Embryonic facial prominence (tissue), 1 donor: ENCODE data around the gene TUBB4B.

Source experiments
- DNase-seq: peaks from one replicate; pipeline ENCODE4 v3.0.0-alpha.2; 2016; ENCODE audit errors: extremely low spot score

The TUBB4B gene

GRCh38 chr9:137225699-137226331 is 15.3 kb upstream of the TUBB4B start:
- DNase-seq = no peak

GRCh38 chr9:137226338-137227053 is 14.6 kb upstream of the TUBB4B start:
- no peak for DNase-seq

DNA sequence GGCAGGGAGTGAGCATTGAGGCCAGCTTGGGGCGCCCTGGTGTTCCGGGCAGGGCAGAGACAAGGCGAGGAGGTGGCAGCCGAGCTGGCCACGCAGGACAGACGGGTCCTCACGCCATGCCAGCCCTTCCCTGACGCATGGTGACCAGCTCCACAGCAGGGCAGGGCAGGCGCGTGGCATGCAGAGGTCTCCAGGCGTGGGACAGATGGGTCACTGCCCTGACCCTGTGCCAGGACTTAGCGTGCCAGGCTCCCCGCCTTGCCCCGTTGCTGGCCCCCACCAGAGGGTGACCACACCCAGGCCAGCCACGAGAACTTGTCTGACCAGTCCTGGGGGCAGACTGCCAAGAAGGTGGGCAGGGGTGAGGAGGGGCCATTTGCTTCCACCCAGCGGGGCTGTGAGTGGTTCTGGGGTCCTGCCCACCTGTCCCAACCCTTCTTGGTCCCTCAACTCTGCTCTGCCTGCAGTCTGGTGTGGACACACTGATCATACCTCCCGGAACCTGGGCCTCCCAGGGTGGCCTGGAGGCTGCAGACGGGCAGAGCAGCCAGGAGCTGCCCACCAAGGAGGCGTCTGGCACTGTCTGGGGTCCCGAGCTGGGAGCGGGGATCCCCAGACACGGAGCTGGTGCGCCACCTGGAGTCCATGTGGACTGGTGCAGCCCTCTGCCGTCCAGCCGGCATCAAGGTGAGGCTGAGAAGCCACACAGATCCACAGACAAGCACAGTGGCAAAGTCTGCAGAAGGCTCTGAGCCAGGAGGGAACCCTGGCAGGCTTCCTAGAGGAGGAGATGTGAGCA is 13.8 kb upstream of the TUBB4B start, which contains the start of gene RNF224:
Gene RNF224, plus strand, starts transcription at position 449 of the 799 bp plus-strand sequence. CDS start 834 bp downstream, outside the sequence.
- no peak for DNase-seq

DNA sequence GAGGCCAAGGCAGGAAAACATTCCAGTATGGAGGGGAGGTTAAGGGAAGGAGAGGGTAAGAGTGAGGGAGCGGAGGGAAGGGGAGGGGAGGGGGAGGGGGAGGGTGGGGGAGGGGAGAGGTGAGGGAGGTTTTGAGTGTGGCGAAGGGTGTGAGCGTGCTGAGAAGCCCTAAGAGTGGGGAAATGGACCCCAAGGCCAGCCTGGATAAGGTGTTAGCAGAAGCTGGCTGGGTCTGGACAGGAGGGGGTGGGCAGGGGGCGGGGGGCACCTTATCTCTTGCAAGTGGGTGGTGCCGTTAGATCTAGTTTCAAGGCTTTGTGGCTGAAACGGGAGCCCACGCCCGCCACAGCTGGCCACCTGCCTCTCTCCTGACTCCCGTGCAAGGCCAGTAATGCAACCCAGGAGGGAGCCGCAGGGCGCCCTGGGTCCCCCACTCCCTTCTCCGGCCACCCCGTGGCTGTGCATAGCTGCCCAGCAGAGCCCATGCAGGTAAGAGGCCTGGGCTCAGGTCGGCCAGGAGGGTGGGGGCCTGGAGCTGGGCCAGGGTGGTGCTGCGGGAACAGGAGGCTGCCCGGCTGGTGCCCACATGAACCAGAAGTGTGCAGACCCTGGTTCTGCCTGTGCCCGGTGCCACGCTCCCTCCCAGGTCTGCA is 13.1 kb upstream of the TUBB4B start:
- no peak for DNase-seq

DNA sequence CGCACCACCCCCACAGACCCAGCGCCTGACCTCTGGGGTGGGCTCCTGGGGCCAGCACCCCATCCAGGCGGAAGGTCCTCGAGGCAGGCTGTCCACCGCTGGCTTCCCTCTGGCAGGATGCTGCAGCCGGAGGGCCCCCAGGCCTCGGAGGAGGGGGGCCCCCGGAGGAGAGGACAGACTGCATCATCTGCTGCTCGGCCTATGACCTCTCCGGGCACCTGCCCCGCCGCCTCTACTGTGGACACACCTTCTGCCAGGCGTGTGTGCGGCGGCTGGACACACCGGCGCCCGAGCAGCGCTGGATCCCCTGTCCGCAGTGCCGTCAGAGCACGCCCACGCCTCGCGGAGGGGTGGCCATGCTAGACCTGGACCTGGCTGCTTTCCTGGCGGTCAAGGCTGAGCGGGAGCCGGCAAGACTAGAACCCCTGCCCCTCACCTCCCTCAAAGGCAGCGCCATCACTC is 12.6 kb upstream of the TUBB4B start:
- DNase-seq = no peak

DNA sequence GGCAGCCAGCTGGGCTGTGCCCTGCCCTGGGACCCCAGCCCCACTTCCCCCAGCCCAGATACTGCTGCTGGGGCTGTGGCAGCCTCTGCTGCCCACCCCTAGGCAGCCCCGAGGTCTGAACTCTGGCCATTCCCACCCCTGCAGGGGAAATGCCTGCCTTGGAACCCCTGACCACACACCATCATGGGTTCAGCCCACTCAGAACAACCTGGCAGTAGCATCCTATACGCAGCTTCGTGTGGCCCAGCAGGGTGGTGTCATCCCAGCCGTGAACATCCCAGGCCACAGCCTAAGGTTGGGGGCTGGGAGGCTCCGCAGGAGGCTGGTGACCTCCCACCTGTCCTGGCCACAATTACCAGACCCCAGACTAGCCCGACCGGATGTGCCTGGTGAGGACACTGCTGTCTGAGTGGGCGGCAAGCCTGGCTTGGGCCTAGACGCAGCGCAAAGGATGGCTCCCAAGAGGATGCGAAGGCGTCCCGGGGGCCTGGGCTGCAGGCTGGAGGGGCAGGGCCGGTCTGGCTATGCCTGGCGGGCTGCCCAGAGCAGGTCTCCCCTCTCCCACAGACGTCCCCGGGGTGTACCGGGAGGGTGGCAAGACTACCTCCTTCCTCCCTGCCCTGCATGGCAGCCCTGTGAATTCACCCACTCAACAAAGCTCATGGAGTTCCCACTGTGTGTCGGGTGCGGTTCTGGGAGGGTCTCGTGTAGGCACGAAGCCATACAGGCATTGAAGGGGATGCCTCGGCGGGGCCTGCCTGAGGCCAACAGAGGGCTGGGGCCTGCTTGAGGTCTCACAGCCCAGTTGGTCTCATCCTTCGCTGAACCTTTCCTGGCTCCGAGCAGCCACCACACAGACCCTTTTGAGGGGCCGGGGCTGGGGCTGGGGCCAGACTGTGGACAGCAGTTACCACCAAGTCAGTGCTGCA is 11.9 kb upstream of the TUBB4B start:
- DNase-seq = no peak

- no peak for DNase-seq
These were observed 11.0 kb upstream of the TUBB4B start for GRCh38 chr9:137229903-137230704.

DNA sequence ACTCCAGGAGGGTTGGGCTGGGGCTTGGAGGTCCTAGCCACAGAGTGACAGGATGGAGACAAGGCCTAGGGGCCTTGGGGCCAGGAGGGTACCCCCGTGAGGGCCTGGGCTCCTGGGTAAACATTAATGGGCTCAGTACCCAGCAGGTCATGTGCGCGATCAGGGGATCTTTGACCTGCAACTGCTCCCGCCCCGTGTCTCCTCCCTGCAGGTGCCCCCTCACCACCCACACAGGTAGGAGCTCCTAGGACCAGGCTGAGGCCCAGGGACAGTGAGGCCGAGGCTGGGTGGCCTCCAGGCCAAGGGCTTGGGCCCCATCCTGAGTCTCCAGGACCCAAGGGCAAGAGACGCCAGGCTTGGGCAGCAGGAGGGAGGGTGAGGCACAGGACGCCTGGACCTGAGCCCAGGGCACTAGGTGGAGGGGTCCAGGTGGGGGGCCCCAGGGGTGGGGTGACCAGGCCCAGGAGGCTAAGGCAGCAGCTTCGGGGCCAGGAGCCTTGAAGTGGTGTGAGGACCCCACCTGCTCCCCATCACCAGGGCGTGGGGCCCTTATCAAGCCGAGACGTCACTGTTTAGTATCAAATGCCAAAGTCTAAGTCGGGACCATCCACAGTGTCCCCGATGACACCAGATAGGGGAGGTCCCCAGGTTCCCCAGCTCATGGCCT is 10.2 kb upstream of the TUBB4B start, which contains the start of gene SLC34A3:
Gene SLC34A3, plus strand, starts transcription at position 197 of the 667 bp plus-strand sequence. CDS start 802 bp downstream, outside the sequence.
- DNase-seq = no peak

GRCh38 chr9:137231372-137232039 is 9.6 kb upstream of the TUBB4B start:
- DNase-seq = no peak

DNA sequence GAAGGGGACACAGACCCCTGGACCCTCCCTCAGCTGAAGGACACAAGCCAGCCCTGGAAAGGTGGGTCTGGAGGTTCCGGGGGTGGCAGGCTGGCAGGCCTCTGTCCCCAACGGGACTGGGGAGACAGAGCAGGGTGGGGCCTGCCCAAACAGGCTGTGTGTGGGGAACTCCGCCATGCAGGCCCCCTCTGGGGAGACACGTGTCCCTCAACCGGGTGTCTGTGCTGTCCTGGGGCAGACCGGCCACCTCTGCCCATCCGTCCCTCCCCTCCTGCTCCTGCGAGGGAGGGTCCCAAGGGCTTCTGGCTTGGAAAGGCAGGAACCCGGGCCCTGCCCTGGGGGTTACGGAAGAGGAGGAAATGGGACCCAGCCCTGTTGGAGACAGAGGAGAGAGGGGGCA is 9.0 kb upstream of the TUBB4B start:
- DNase-seq = no peak

- no peak for DNase-seq
These were observed 8.6 kb upstream of the TUBB4B start for GRCh38 chr9:137232510-137232909.

- DNase-seq = no peak
These were observed 7.7 kb upstream of the TUBB4B start for GRCh38 chr9:137233143-137233980.

- DNase-seq = no peak
These were observed 6.9 kb upstream of the TUBB4B start for GRCh38 chr9:137234055-137234697.

- no peak for DNase-seq
These were observed 6.2 kb upstream of the TUBB4B start for GRCh38 chr9:137234758-137235423.

DNA sequence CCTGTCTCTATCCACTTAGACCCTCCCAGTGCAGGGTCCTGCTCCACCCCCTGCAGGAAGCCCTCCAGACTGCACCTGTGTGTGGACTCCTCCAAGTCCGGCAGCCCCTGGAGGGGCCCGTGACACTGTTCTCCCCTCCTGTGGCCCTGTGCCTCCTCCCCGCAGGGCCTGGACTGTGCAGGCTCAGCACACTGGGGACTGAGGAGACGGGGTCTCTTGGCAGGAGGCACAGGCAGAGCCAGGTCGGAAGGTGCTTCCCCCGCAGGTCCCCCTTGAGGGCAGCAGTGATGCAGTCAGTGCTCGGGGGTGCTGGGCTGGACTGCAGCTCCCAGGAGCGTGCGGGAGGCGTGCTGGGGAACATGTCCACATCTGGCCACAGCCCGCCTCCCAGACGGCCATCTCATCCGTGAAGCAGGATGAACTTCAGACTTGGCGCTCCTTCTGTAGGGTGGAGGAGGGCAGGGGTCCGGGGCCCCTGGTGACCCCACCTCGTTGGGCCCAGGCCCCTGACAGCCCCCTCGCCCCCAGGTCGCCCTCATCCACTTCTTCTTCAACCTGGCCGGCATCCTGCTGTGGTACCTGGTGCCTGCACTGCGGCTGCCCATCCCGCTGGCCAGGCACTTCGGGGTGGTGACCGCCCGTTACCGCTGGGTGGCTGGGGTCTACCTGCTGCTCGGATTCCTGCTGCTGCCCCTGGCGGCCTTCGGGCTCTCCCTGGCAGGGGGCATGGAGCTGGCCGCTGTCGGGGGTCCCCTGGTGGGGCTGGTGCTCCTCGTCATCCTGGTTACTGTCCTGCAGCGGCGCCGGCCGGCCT is 5.5 kb upstream of the TUBB4B start:
- no peak for DNase-seq
